HG02610 (cell line): ENCODE results near the gene KCNN3.

Experiments used
- ATAC-seq: cut with Tn5 transposase; IDR thresholded peaks from one replicate; pipeline ENCODE4 v1.9.1; 2021; ENCODE audit warnings: mild to moderate bottlenecking, moderate library complexity; ENCODE audit not compliant: unreplicated experiment

KCNN3 gene

GRCh38 chr1:154739654-154740053, 130.4 kb downstream of the KCNN3 start:
- no peak for ATAC-seq

- no peak for ATAC-seq
These were observed 133.2 kb downstream of the KCNN3 start for GRCh38 chr1:154736841-154737240.

- ATAC-seq = no peak
These were observed 134.3 kb downstream of the KCNN3 start for GRCh38 chr1:154735804-154736168.

GRCh38 chr1:154735061-154735803, 134.8 kb downstream of the KCNN3 start:
- no peak for ATAC-seq

- no peak for ATAC-seq
These were observed 136.5 kb downstream of the KCNN3 start for GRCh38 chr1:154733621-154734020.

- no peak for ATAC-seq
These were observed 139.0 kb downstream of the KCNN3 start for GRCh38 chr1:154730986-154731489.

GRCh38 chr1:154730259-154730658, 139.8 kb downstream of the KCNN3 start:
- ATAC-seq = no peak

- ATAC-seq = no peak
These were observed 140.5 kb downstream of the KCNN3 start for GRCh38 chr1:154729577-154729976.

GRCh38 chr1:154729031-154729442, 141.0 kb downstream of the KCNN3 start:
- no peak for ATAC-seq

GRCh38 chr1:154726896-154727753, 143.0 kb downstream of the KCNN3 start:
- no peak for ATAC-seq

GRCh38 chr1:154726443-154726842, 143.6 kb downstream of the KCNN3 start:
- ATAC-seq = peak; percentile 60

- no peak for ATAC-seq
These were observed 144.2 kb downstream of the KCNN3 start for GRCh38 chr1:154725865-154726264.

- no peak for ATAC-seq
These were observed 149.5 kb downstream of the KCNN3 start for GRCh38 chr1:154720328-154721297.

- ATAC-seq = no peak
These were observed 150.3 kb downstream of the KCNN3 start for GRCh38 chr1:154719586-154720327.

- no peak for ATAC-seq
These were observed 151.5 kb downstream of the KCNN3 start for GRCh38 chr1:154718566-154718965.

- ATAC-seq = no peak
These were observed 152.6 kb downstream of the KCNN3 start for GRCh38 chr1:154717528-154717924.

- ATAC-seq = no peak
These were observed 153.2 kb downstream of the KCNN3 start for GRCh38 chr1:154716614-154717527.

- ATAC-seq = no peak
These were observed 154.1 kb downstream of the KCNN3 start for GRCh38 chr1:154716011-154716410.

- ATAC-seq = no peak
These were observed 154.7 kb downstream of the KCNN3 start for GRCh38 chr1:154715385-154715784.
